SK-N-SH (cell line): ENCODE measurements around the gene GMPPB. TPM values are rescaled to one million over a fixed set of nuclear protein-coding genes. Genes with fewer than 3 reads are reported as not detected.

ENCODE experiments used
- CTCF ChIA-PET: fragments of 300-600, 350-600 bp; formaldehyde crosslinking; extraction: SDS; loops from one replicate; lab custom pipeline; 2021; lab: Yijun Ruan, JAX
- POLR2A ChIA-PET: fragments of 350-600 bp; sonication (Branson Sonifier 250); formaldehyde crosslinking; extraction: SDS; loops from one replicate; lab custom pipeline; 2020; ENCODE audit warnings: antibody characterized with exemption, inconsistent platforms; lab: Yijun Ruan, JAX
- DNase-seq: peaks from one replicate; pipeline ENCODE4 v3.0.0; 2012
- H2AFZ ChIP-seq: fragments of 200-600 bp; sonication (generic); 2 replicates; pipeline ENCODE4 v1.8.1; 2016; ENCODE audit warnings: antibody characterized with exemption, mild to moderate bottlenecking, low read depth
- H3F3A ChIP-seq: fragments of 200-600 bp; sonication (generic); replicated peaks from 2 replicates; pipeline ENCODE3; 2016; ENCODE audit warnings: antibody characterized with exemption, mild to moderate bottlenecking; ENCODE audit not compliant: insufficient read depth
- H3K27ac ChIP-seq, 2 experiments: fragments of 200-500 bp in 1 of 2; fragments of 200-600 bp in 1 of 2; sonication (Bioruptor generic) in 1 of 2; sonication (generic), shearing (Covaris generic) in 1 of 2; 2 replicates each; pipeline versions ENCODE4 v1.5.1 to v1.6.1; 2014 to 2016; ENCODE audit warnings: low read depth in 2 of 2, inconsistent platforms in 1 of 2, low read length in 1 of 2, mild to moderate bottlenecking in 1 of 2, mixed read lengths in 1 of 2
- H3K27me3 ChIP-seq: fragments of 200-600 bp; sonication (generic), shearing (Covaris generic); 2 replicates; pipeline ENCODE4 v1.6.1; 2016; ENCODE audit warnings: mixed run types; ENCODE audit not compliant: insufficient read depth
- H3K36me3 ChIP-seq, 2 experiments: fragments of 200-500 bp in 1 of 2; fragments of 200-600 bp in 1 of 2; sonication (Bioruptor generic) in 1 of 2; sonication (generic) in 1 of 2; replicated peaks in 1 of 2; 2 replicates each; pipeline versions ENCODE3 to v1.5.1; 2014 to 2016; ENCODE audit warnings: low read length in 1 of 2, mild to moderate bottlenecking in 1 of 2; ENCODE audit not compliant: insufficient read depth in 2 of 2, control insufficient read depth in 1 of 2
- H3K4me1 ChIP-seq, 2 experiments: fragments of 200-500 bp in 1 of 2; fragments of 200-600 bp in 1 of 2; sonication (Bioruptor generic) in 1 of 2; sonication (generic), shearing (Covaris generic) in 1 of 2; 2 replicates each; pipeline versions ENCODE4 v1.5.1 to v1.6.1; 2014 to 2016; ENCODE audit warnings: low read depth in 1 of 2, low read length in 1 of 2, mixed run types in 1 of 2; ENCODE audit not compliant: insufficient read depth in 2 of 2, control insufficient read depth in 1 of 2
- H3K4me2 ChIP-seq: fragments of 200-600 bp; sonication (generic), shearing (Covaris generic); 2 replicates; pipeline ENCODE4 v1.6.1; 2017; ENCODE audit warnings: mixed run types
- H3K4me3 ChIP-seq, 2 experiments: fragments of 200-500 bp in 1 of 2; fragments of 200-600 bp in 1 of 2; sonication (Bioruptor generic) in 1 of 2; sonication (generic), shearing (Covaris generic) in 1 of 2; 2 replicates each; pipeline versions ENCODE4 v1.5.1 to v1.8.1; 2014 to 2016; ENCODE audit warnings: low read depth in 2 of 2, inconsistent platforms in 1 of 2, low read length in 1 of 2, mild to moderate bottlenecking in 1 of 2, mixed read lengths in 1 of 2, moderate library complexity in 1 of 2
- H3K79me2 ChIP-seq: fragments of 200-600 bp; sonication (generic); 2 replicates; pipeline ENCODE4 v1.8.1; 2017; ENCODE audit warnings: mild to moderate bottlenecking; ENCODE audit not compliant: insufficient read depth
- H3K9ac ChIP-seq: fragments of 200-600 bp; sonication (generic); 2 replicates; pipeline ENCODE4 v1.6.1; 2017; ENCODE audit warnings: mixed run types
- H3K9me2 ChIP-seq: fragments of 200-600 bp; sonication (generic); 2 replicates; pipeline ENCODE4 v1.6.1; 2017; ENCODE audit warnings: mixed run types
- H3K9me3 ChIP-seq: fragments of 200-600 bp; sonication (generic); 2 replicates; pipeline ENCODE4 v1.6.1; 2017; ENCODE audit warnings: mixed run types, mild to moderate bottlenecking, moderate library complexity
- H4K20me1 ChIP-seq: fragments of 200-600 bp; sonication (generic); 2 replicates; pipeline ENCODE4 v1.6.1; 2017; ENCODE audit warnings: mild to moderate bottlenecking, mixed run types; ENCODE audit not compliant: insufficient read depth
- CTCF ChIP-seq: fragments of 200-600 bp; sonication (generic); IDR thresholded peaks from 2 replicates; pipeline ENCODE4 v1.6.1; 2017; ENCODE audit warnings: antibody characterized with exemption, mild to moderate bottlenecking, moderate library complexity
- ELF1 ChIP-seq: IDR thresholded peaks from 2 replicates; pipeline ENCODE4 v1.4.0; 2012
- EZH2phosphoT487 ChIP-seq: fragments of 200-600 bp; sonication (generic); IDR thresholded peaks from 2 replicates; pipeline ENCODE4 v1.6.1; 2017; ENCODE audit warnings: low read depth, mixed run types, mild to moderate bottlenecking, antibody characterized with exemption, moderate library complexity, borderline replicate concordance
- FOXJ3 ChIP-seq: sonication (generic); formaldehyde crosslinking; IDR thresholded peaks from 2 replicates; pipeline ENCODE4 v1.5.1; 2020; ENCODE audit warnings: mild to moderate bottlenecking, missing genetic modification reagents
- RAD21 ChIP-seq: IDR thresholded peaks from 2 replicates; pipeline ENCODE4 v1.6.1; 2012; ENCODE audit warnings: mild to moderate bottlenecking, low read length
- RCOR1 ChIP-seq: fragments of 150-350 bp; IDR thresholded peaks from 2 replicates; pipeline ENCODE4 v1.6.1; 2017; ENCODE audit warnings: antibody characterized with exemption, low read length
- SMC3 ChIP-seq: IDR thresholded peaks from 2 replicates; pipeline ENCODE4 v1.6.1; 2012; ENCODE audit warnings: low read depth, low read length, improper control_type of control experiment
- USF2 ChIP-seq: fragments of 150-350 bp; IDR thresholded peaks from 2 replicates; pipeline ENCODE4 v1.6.1; 2017; ENCODE audit warnings: antibody characterized with exemption, low read length, low read depth, borderline replicate concordance
- WGBS: methylation state at CpG from one replicate; pipeline ENCODE4 v1.1.6; 2017; ENCODE audit warnings: low lambda C conversion rate; 5-methylcytosine and 5-hydroxymethylcytosine counted together
- polyA plus RNA-seq, 3 experiments: library from polyadenylated mRNA; depleted of rRNA; stranded (reverse); fragments of >200 nt; gene quantifications; 2 replicates each; pipeline ENCODE4 v1.2.3, GENCODE V29; 2012
- small RNA-seq, 7 experiments: library from RNA; depleted of rRNA; stranded (forward); fragments of <200 nt; gene quantifications; one replicate each; pipeline ENCODE3, GENCODE V24; 2012
- TF ChIP-seq, protein P1 (sequence below): IDR thresholded peaks from 2 replicates; pipeline ENCODE4; 2012

Gene GMPPB
- polyA plus RNA-seq, 1 of the 3 experiments (the other 2 are of a cell fraction) = 25.1 TPM

DNA sequence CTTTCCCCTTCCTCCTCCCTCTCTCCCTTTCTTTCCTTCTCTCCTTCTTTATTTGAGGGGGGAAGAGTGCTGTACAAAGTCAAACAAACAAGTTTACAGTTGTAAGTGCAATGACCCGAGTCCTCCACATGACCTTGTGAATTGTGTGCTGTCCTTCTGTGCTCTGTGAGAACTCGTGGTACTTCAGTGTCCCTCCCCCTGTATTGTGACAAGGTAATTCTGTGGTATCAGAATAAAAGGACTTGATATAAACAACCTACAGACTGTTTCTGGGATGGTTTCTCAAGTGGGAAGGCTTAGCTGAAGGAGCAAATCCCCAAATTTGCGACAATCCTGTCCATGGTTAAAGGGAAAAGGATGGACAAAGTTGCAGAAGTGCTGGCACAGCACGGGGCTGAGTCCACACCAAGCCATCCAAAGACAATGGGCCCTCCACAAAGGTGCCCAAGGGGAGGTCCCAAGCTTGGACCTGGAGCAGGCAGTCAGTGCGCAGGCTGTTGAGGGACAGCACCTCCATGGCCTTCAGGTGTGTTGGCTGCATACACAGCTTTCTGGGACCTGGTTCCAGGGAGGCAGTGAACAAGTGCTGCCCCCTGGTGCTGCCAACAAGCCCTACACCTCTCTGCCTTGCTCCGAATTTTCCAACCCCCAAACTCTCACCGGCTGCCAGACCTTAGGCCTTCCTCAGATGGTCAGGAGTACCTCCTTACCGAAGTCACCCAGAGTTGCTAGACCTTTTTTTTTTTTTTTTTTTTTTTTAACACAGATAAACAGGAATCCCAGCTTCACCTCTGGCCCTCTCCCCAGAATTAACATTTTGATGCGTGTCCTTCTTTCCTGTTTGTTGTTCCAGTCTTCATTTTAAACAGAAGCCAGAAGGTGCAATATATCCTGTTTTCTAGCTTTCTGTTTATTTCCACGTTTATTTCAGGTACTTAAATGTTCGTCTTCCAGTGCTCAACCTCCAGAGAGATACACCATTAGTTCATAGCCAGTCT, 52.2 kb downstream of the GMPPB start:
- H3K9me2 ChIP-seq = no peaks in the 10 kb centered on the region
- no peak for TF ChIP-seq ELF1
- no peak for TF ChIP-seq FOXJ3 (CRISPR knock-in tag)
- TF ChIP-seq RAD21 = peak; percentile 89
- TF ChIP-seq, protein P1, sequence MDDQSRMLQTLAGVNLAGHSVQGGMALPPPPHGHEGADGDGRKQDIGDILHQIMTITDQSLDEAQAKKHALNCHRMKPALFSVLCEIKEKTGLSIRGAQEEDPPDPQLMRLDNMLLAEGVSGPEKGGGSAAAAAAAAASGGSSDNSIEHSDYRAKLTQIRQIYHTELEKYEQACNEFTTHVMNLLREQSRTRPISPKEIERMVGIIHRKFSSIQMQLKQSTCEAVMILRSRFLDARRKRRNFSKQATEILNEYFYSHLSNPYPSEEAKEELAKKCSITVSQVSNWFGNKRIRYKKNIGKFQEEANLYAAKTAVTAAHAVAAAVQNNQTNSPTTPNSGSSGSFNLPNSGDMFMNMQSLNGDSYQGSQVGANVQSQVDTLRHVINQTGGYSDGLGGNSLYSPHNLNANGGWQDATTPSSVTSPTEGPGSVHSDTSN = no peak
- TF ChIP-seq CTCF = peak; percentile 78
- TF ChIP-seq SMC3 = peak; percentile 98
- no peak for TF ChIP-seq USF2
- peak; percentile 85 for DNase-seq
- H3K9me3 ChIP-seq = no peaks in the 10 kb centered on the region
- ChIA-PET CTCF (interaction anchor here (0.5 to 5.6 kb wide), 36 partner anchors 9 to 208 kb away, joined by 3 to 299 read pairs (median 5); partner anchors contain the start of genes AMIGO3 and BSN), POLR2A (interaction anchor here (0.5 to 1.6 kb wide), 5 partner anchors 15 to 134 kb away, joined by 3 to 21 read pairs (median 3); no protein-coding TSS in a partner anchor)
- peaks cover 5% of the 10 kb centered on the region for H3F3A ChIP-seq
- H3K9ac ChIP-seq = no peak overlapping the region
- 44% methylated on average over 11 of the region's 11 CpGs for WGBS
- H3K36me3 ChIP-seq = peaks cover 3 to 12% of the 10 kb centered on the region in 2 experiments
- H4K20me1 ChIP-seq = no peaks in the 10 kb centered on the region
- H3K4me1 ChIP-seq = peaks cover 7 to 19% of the 10 kb centered on the region in 2 experiments; a peak in 1 of 4 replicates
- H3K4me3 ChIP-seq = peak overlapping the region in 1 of 2 experiments; percentile 5; a peak in 1 of 4 replicates
- H3K79me2 ChIP-seq = peaks cover 24% of the 10 kb centered on the region
- no peak overlapping the region for H2AFZ ChIP-seq
- H3K27ac ChIP-seq = no peak overlapping the region
- no peak overlapping the region for H3K4me2 ChIP-seq
- H3K27me3 ChIP-seq = no peaks in the 10 kb centered on the region

- ChIA-PET CTCF (interaction anchor here (0.7 to 5.6 kb wide), 21 partner anchors 8 to 208 kb away, joined by 3 to 299 read pairs (median 5); partner anchors contain the start of gene BSN), POLR2A (interaction anchor here (1.6 kb wide), 1 partner anchor 131 kb away, joined by 21 read pairs; no protein-coding TSS in a partner anchor)
- peaks cover 20% of the 10 kb centered on the region for H3K79me2 ChIP-seq
- no peaks in the 10 kb centered on the region for H3K27me3 ChIP-seq
- DNase-seq = no peak
- H3K27ac ChIP-seq = no peak overlapping the region
- H2AFZ ChIP-seq = no peak overlapping the region
- peaks cover 0 to 5% of the 10 kb centered on the region in 2 experiments for H3K36me3 ChIP-seq
- H3K4me1 ChIP-seq = peaks cover 7 to 20% of the 10 kb centered on the region in 2 experiments; a peak in 1 of 4 replicates
- WGBS = 76% methylated on average over 6 of the region's 6 CpGs
- no peak overlapping the region for H3K4me2 ChIP-seq
- no peak overlapping the region for H3K9ac ChIP-seq
- H3K4me3 ChIP-seq = no peak overlapping the region
- H3K9me3 ChIP-seq = no peaks in the 10 kb centered on the region
- H3F3A ChIP-seq = peaks cover 5% of the 10 kb centered on the region
- H3K9me2 ChIP-seq = no peaks in the 10 kb centered on the region
- no peaks in the 10 kb centered on the region for H4K20me1 ChIP-seq
- TF ChIP-seq RCOR1 (no peak), EZH2phosphoT487 (no peak)
Measured at GRCh38 chr3:49670940-49671290, 52.8 kb downstream of the GMPPB start.

Small RNA genes lying within 50 kb of the gene (small RNA-seq; reads per million reads assigned to genes)
- gene AMIGO3 = 0 reads per million in 7 experiments
- gene COX6CP14 = 0 reads per million in 7 experiments

Other genes starting within 250 kb of the GMPPB start
- 0.07 and 0.08 TPM in 2 replicates for gene BSN, start 169.5 kb downstream of the GMPPB start, polyA plus RNA-seq (2012; rRNA removed)
- gene APEH, start 49.6 kb downstream of the GMPPB start, polyA plus RNA-seq (2012; rRNA removed) = 112 and 122 TPM in 2 replicates
- gene MST1, start 34.5 kb downstream of the GMPPB start, polyA plus RNA-seq (2012; rRNA removed) = 35.1 and 46.3 TPM in 2 replicates
- 48.1 and 53.3 TPM in 2 replicates for gene RNF123, start 34.4 kb downstream of the GMPPB start, polyA plus RNA-seq (2012; rRNA removed)
- 1.1 and 1.2 TPM in 2 replicates for gene AMIGO3, start 4.3 kb downstream of the GMPPB start, polyA plus RNA-seq (2012; rRNA removed)
- 17.0 and 23.3 TPM in 2 replicates for gene IP6K1, start 62.6 kb upstream of the GMPPB start, polyA plus RNA-seq (2012; rRNA removed)
- gene CDHR4, start 75.9 kb upstream of the GMPPB start, polyA plus RNA-seq (2012; rRNA removed) = 0.07 and 0.13 TPM in 2 replicates
- gene INKA1, start 79.3 kb upstream of the GMPPB start, polyA plus RNA-seq (2012; rRNA removed) = 2.6 and 3.4 TPM in 2 replicates
- gene UBA7, start 90.0 kb upstream of the GMPPB start, polyA plus RNA-seq (2012; rRNA removed) = 22.6 and 25.8 TPM in 2 replicates
- gene TRAIP, start 132.6 kb upstream of the GMPPB start, polyA plus RNA-seq (2012; rRNA removed) = 8.1 and 12.8 TPM in 2 replicates
- 0.53 and 1.7 TPM in 2 replicates for gene CAMKV, start 146.0 kb upstream of the GMPPB start, polyA plus RNA-seq (2012; rRNA removed)
- 0.23 and 0.36 TPM in 2 replicates for gene MST1R, start 179.9 kb upstream of the GMPPB start, polyA plus RNA-seq (2012; rRNA removed)
- 10.9 and 12.0 TPM in 2 replicates for gene MON1A, start 205.9 kb upstream of the GMPPB start, polyA plus RNA-seq (2012; rRNA removed)
- gene RBM6, start 216.2 kb upstream of the GMPPB start, polyA plus RNA-seq (2012; rRNA removed) = 67.4 and 85.5 TPM in 2 replicates